Activated effector memory CD4-positive, alpha-beta T cell treated with anti-CD3 and anti-CD28 coated beads, Interleukin-2, amount 50 U/mL, for 16 hours (primary cell): ENCODE results near the gene ETV6.

Experiments
- DNase-seq: peaks from one replicate; pipeline ENCODE4 v3.0.0-alpha.2; 2020

The ETV6 gene

GRCh38 chr12:11648514-11649412 is 711 bp upstream of the ETV6 start:
- DNase-seq, result peak; percentile 88

DNA sequence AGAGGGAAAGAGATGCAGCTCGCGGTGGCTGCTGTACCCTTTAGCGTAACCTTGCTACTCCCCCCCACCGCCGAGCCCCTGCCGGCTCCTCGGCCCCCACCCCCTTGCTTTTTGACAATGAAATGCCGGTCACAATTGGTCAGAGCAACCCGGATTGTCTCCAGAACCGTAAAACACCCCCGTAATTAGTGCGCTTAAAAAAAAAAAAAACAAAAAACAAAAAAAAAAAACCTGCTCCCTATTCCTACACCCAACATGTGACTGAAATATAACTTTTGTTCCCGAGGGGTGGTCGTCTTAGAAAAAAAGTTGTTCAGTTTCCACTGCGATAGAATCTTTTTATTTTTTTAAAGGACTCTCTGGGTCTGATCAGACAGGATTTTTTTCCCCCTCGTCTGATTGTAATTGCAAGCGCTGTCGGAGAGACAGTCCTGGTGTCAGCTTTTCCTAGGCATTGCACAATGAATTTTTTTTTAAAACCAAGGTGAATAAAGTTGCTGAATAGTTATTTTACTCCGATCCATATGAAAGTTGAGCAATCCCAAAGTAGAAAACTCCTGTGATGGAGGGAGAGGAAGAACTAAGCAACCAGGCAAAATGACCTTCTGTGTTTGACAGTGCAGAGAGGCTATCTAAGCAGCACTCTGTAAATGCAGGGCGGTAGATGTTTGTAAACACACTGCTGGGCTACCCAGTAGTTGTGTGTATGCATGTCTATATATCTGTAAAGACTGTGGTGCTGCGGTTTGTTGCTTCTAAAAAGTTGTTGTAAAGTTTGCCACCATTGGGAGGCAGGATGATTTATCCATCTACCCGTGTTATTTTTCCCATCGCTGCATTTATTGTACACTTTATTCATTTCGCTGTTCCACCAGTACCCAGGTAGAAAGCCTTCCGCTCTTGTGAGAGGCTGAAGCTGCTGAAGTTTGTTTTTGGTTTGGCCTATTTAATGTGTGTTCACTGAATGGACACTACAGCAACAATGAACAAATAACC is 1.1 kb downstream of the ETV6 start:
- DNase-seq, result no peak

GRCh38 chr12:11651381-11651780 is 1.9 kb downstream of the ETV6 start:
- no peak for DNase-seq

GRCh38 chr12:11651785-11652184 is 2.3 kb downstream of the ETV6 start:
- no peak for DNase-seq

GRCh38 chr12:11652351-11653040 is 3.0 kb downstream of the ETV6 start:
- DNase-seq, result no peak

- DNase-seq, result peak; percentile 72
These were observed 3.8 kb downstream of the ETV6 start for GRCh38 chr12:11653215-11653753.

GRCh38 chr12:11654338-11654737 is 4.9 kb downstream of the ETV6 start:
- DNase-seq, result no peak

DNA sequence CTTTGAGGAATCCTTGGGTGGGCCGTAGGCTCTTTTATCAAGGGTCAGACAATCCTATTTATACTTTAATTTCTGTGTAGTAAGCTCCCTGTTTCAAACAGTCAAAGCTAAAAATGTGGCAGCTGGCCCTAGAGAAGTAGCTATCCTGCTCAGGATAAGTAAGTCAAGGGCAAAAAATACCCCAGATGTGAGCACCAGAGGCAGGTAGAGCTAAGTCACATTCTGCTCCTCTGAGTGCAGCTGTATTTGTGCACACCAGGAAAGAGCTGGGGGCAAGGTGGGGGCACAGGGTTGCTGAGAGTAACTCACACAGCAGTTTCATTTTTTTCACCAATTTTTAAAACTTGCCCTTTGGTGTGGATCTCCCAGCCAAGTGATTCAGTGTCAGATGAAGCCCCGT is 5.3 kb downstream of the ETV6 start:
- DNase-seq, result no peak

GRCh38 chr12:11655842-11656241 is 6.4 kb downstream of the ETV6 start:
- no peak for DNase-seq

GRCh38 chr12:11656550-11656949 is 7.1 kb downstream of the ETV6 start:
- no peak for DNase-seq

DNA sequence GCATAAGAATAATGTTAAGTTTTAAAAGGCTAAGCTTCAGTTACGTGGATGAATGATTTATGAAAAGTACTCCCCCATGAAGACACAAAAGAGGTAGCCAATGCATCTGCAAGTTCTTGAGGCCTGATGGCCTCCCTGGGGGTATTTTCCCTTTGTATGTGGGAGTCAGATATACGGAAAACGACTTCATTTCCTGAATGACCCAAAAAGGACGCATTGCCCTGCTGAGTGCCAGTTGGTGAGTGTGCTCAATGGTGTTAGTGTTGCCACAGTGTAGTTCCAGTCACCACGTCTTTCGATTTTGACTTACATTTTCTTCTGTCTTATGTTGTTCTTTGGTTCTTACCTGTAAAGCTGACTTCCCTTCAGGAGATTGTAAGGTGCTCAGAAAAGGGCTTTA is 8.0 kb downstream of the ETV6 start:
- DNase-seq, result no peak

DNA sequence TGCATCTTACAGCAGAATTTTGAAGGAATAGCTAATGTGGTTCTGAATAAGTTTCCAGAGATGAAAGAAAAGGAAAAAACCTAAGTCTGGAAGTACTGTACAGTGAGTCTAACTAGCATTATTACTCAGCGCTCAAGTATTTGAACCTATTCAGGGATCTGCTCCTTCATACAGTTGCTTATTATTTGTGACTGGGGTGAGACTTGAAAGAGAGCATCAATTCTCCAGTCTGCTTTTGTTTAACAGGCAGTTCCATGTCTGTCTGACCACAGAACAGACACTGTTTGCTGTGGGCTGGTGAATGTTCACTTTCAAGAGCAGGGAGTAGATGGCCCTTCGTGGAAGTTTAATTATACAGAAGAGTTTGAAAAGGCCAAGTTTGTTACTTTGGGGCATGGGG is 9.3 kb downstream of the ETV6 start:
- DNase-seq, result no peak

GRCh38 chr12:11660624-11661023 is 11.2 kb downstream of the ETV6 start:
- no peak for DNase-seq

DNA sequence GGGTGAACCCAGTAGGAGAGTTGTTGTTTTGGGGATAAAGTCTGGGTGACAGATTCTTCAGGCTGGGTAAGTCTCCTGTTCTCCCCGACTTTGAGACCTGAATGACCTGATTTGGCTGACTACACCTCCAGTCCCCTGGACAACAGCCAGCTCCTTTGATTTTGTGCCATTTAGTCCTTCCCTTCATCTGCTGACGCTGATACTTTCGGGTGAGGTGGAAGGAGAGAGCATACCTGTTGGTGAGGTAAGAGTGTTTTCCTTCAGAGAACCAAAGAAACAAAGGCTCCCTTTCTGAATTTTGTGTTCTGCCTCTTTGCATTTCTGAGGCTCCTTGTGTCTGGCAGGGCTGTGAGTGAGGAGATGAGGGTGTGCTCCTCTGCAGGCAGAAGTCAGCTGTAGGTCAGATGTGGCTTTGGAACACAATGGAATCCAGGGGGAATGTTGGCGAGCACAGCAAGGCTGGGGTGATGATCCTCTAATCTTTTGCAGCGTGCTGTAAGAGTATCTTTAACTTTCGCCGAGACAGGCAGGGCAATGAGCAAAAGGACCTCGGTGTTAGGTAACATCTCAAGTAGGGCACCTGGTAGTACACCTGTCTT is 12.1 kb downstream of the ETV6 start:
- DNase-seq, result no peak

DNA sequence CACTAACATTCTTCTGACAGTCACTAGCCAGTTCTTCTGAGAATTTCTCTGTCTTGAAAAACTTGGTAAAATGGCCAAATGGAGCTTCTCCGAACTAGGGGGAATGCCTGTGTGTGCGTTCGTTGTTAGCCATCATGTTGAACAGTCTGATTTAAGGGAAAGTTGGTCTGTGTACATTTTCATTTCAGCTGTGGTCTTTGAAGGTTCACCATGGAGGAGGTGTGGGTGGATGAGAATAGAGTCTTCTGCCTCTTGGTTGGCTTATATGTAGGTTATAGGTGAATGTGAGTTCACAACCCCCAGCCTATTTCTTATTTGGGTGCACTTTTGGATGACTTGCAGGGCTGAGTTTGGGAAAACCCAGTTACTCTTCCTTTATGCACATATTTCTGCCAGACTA is 12.9 kb downstream of the ETV6 start:
- no peak for DNase-seq

GRCh38 chr12:11663130-11663529 is 13.7 kb downstream of the ETV6 start:
- DNase-seq, result no peak

DNA sequence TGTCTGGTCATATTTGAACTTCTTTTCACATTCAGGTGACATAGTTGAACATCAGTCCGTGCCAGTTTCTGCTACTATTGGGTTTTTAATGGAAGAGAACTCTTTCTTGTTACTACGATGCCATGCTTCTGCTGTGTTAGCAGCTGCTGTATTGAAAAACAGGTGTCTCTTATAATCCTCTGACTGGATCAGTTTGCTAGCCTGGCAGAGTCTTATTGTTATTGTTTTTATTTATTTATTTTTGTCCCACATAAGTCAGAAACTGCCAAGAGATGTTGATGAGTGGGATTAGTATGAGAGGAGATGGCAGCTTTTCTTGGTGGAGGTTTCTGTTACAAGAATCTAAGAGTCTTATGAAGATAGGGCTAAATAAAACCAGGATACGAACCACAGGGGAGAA is 14.6 kb downstream of the ETV6 start:
- no peak for DNase-seq

DNA sequence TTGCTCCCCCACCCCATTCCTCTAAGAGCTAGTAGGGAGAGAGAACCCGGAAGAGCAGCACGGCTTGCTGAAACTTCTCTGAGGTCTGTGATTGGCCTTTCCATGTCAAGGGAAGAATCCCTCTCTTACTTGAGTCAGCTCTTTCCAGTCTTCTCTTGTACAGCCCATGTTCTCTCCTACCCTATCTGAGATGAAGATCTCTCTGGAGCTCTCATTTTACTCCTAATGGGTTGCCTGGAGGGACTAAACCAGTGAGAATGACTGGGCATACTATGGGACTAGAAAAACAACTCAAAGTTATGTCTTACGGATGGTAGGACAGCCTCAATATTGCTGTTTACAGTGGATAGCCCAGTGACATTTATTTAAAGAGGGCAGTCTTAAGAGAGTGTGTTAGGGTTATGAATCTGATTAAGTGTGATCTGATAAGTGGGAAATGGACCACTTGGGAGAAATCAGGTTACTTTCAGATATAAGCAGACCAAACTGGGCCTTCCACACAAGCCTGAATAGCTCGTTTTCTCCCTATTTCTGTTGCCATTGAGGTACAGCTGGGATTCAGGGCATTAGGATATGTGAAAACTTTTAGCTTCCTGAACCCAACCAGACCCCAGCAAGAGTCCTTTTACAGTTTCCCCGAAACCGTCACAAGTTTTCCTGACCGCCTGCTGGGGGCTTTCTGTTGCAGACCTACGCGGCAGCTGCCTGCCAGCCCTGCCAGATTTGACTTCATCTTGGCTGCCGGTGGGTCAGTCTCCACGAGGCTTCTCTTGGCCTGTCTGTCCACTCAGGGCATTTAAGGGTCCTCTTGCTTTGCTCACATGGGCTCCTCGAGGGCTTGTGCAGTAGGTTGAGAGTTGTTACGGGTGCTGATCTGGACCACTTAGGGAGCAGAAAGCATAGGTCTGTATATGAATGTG is 16.9 kb downstream of the ETV6 start:
- no peak for DNase-seq

DNA sequence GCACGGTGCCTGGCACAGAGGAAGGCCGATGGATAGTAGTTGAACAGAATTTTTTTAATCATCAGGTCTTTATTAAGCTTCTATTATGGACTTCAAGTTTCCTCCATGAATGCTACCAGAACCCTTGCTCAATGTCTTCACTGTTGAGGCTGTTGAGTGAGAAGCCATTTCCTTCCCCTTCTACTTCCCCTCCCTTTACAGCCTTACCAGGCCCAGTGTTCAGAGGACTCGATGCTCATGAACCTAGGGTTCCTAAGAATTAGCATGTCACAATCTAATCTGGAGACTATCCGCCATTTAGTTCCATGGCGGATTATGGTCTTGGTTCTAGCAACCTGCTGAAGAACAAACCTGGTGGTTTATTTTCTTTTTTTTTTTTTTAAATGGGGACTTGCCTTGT is 17.7 kb downstream of the ETV6 start:
- DNase-seq, result no peak

DNA sequence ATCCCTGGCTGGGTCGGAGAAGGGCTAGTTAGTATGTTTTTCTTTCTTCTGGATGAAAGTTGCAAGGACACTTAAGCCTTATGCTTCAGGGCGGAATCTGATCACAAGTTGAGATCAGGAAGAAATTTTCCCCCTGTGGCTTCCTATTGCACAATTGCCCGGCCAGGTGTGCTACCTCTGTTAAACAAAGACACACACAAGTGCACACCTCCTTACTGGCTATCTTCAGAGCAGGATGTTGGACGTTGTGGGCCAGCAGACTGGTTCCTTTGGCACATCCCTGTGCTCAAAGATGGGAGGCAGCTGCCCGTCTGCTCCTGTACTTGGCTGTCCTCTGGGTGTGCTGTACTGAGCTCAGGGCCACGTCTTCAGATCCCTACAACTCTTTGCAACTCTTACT is 19.1 kb downstream of the ETV6 start:
- DNase-seq, result no peak

DNA sequence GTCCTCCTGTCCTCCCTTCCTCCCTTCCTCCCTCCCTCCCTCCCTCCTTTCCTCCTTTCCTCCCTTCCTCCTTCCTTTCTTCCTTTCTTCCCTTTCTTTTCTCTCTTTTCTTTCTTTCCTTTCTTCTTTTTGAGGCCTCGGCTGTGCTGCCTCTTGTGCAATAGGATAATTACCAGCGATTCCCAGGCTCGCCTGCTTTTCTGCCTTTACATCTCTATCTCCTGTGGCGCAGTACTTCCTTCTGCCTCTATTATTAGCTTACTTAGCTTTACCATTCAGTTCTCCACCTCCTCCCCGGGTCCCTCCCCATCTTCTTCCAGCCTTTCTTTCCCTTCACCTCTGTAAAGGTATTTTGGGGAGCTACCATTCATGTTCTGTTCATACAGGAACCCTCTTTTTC is 19.9 kb downstream of the ETV6 start:
- DNase-seq, result no peak
